Smooth muscle cell (in vitro differentiated cells): ENCODE measurements around the gene BRAF. TPM values are rescaled to one million over a fixed set of nuclear protein-coding genes. Genes with fewer than 3 reads are reported as not detected.
"Not testable (repeated sequence)": the region's sequence is repeated elsewhere in the genome, so short reads cannot be mapped to it uniquely, and the experiment has no call there.

Source experiments
- DNase-seq: peaks from one replicate; lab custom pipeline; 2025; ENCODE audit not compliant: unreplicated experiment; lab: John Stamatoyannopoulos, UW
- H2AFZ ChIP-seq: fragments of 200-600 bp; sonication (generic); 2 replicates; pipeline ENCODE4 v1.6.0; 2016; ENCODE audit warnings: antibody characterized with exemption, low read depth, mild to moderate bottlenecking
- H3F3A ChIP-seq: fragments of 200-600 bp; sonication (generic); 2 replicates; pipeline ENCODE4 v1.6.0; 2017; ENCODE audit warnings: antibody characterized with exemption, low read depth
- H3K27ac ChIP-seq: fragments of 200-600 bp; sonication (generic); 2 replicates; pipeline ENCODE4 v1.5.1; 2016; ENCODE audit warnings: low read depth, mild to moderate bottlenecking
- H3K27me3 ChIP-seq: fragments of 200-600 bp; sonication (generic); 2 replicates; pipeline ENCODE4 v1.6.1; 2016; ENCODE audit warnings: low read depth, mild to moderate bottlenecking
- H3K36me3 ChIP-seq: fragments of 200-600 bp; sonication (generic); 2 replicates; pipeline ENCODE4 v1.5.1; 2016; ENCODE audit warnings: low read depth
- H3K4me1 ChIP-seq: fragments of 200-600 bp; sonication (generic); 2 replicates; pipeline ENCODE4 v1.5.1; 2016; ENCODE audit warnings: low read depth
- H3K4me2 ChIP-seq: fragments of 200-600 bp; sonication (generic); 2 replicates; pipeline ENCODE4 v1.6.0; 2016; ENCODE audit warnings: mild to moderate bottlenecking
- H3K4me3 ChIP-seq: fragments of 200-600 bp; sonication (generic); 2 replicates; pipeline ENCODE4 v1.5.1; 2016; ENCODE audit warnings: mild to moderate bottlenecking
- H3K79me2 ChIP-seq: fragments of 200-600 bp; sonication (generic); 2 replicates; pipeline ENCODE4 v1.6.0; 2016; ENCODE audit warnings: low read depth, mild to moderate bottlenecking
- H3K9ac ChIP-seq: fragments of 200-600 bp; sonication (generic); 2 replicates; pipeline ENCODE4 v1.6.0; 2016; ENCODE audit warnings: low read depth
- H3K9me3 ChIP-seq: fragments of 200-600 bp; sonication (generic); replicated peaks from 2 replicates; pipeline ENCODE4 v1.5.1; 2016; ENCODE audit warnings: low read depth
- H4K20me1 ChIP-seq: fragments of 200-600 bp; sonication (generic); 2 replicates; pipeline ENCODE4 v1.6.0; 2016; ENCODE audit warnings: low read depth
- CTCF ChIP-seq: fragments of 200-600 bp; sonication (generic); IDR thresholded peaks from 2 replicates; pipeline ENCODE4 v1.5.1; 2017; ENCODE audit warnings: borderline replicate concordance, mild to moderate bottlenecking, antibody characterized with exemption; ENCODE audit not compliant: insufficient read depth, poor library complexity, severe bottlenecking
- WGBS: methylation state at CpG from one replicate; pipeline ENCODE4 v1.1.7; 2016; ENCODE audit warnings: low lambda C conversion rate; 5-methylcytosine and 5-hydroxymethylcytosine counted together
- polyA plus RNA-seq: library from polyadenylated mRNA; unstranded; fragments of >200 nt; fragmentation: Nextera tagmentation; extraction: Ambion mirVana; gene quantifications from 2 replicates; pipeline ENCODE4 v1.2.1, GENCODE V29; 2016
- small RNA-seq: library from RNA; depleted of rRNA; stranded (forward); fragments of <200 nt; gene quantifications from one replicate; pipeline ENCODE3, GENCODE V24; 2014
- total RNA-seq: library from RNA; depleted of rRNA; stranded (reverse); fragments of >200 nt; gene quantifications from 2 replicates; pipeline ENCODE4 v1.2.3, GENCODE V29; 2014

The BRAF gene
- total and polyA plus RNA-seq, 2 experiments from 2014 or later = 6.5 to 28.9 TPM

GRCh38 chr7:140671966-140672365 lies 252.8 kb downstream of the BRAF start:
- Histone ChIP-seq H3K27me3 (no peaks in the 10 kb centered on the region), H3K36me3 (no peaks in the 10 kb centered on the region), H3K9me3 (no peaks in the 10 kb centered on the region), H3K27ac (no peak overlapping the region), H3K4me2 (no peak overlapping the region), H2AFZ (no peak overlapping the region), H4K20me1 (no peaks in the 10 kb centered on the region), H3K79me2 (no peaks in the 10 kb centered on the region), H3K4me1 (no peaks in the 10 kb centered on the region), H3K9ac (no peak overlapping the region), H3F3A (peaks cover 3% of the 10 kb centered on the region), H3K4me3 (no peak overlapping the region)
- 80% methylated on average over 15 of the region's 15 CpGs for WGBS
- TF ChIP-seq CTCF = no peak
- DNase-seq = no peak

GRCh38 chr7:140670343-140670935 lies 254.3 kb downstream of the BRAF start:
- H3K9ac ChIP-seq = no peak overlapping the region
- H2AFZ ChIP-seq = no peak overlapping the region
- H3K4me1 ChIP-seq = no peaks in the 10 kb centered on the region
- H3K27me3 ChIP-seq = peaks cover 6% of the 10 kb centered on the region
- no peaks in the 10 kb centered on the region for H3K79me2 ChIP-seq
- no peak overlapping the region for H3K4me2 ChIP-seq
- no peaks in the 10 kb centered on the region for H3K9me3 ChIP-seq
- no peaks in the 10 kb centered on the region for H4K20me1 ChIP-seq
- no peak overlapping the region for H3K4me3 ChIP-seq
- no peak for DNase-seq
- TF ChIP-seq CTCF = no peak
- no peaks in the 10 kb centered on the region for H3K36me3 ChIP-seq
- no peak overlapping the region for H3K27ac ChIP-seq
- WGBS = 89% methylated on average over 4 of the region's 4 CpGs
- peaks cover 3% of the 10 kb centered on the region for H3F3A ChIP-seq

- not testable (repeated sequence) for H3K27ac ChIP-seq, H3K79me2 ChIP-seq, H4K20me1 ChIP-seq, H3K9ac ChIP-seq, H3K36me3 ChIP-seq, H3K4me1 ChIP-seq, H3K9me3 ChIP-seq, H3K4me3 ChIP-seq, H3K27me3 ChIP-seq, H3F3A ChIP-seq, H3K4me2 ChIP-seq, DNase-seq, H2AFZ ChIP-seq
- 90% methylated on average over 10 of the region's 10 CpGs for WGBS
These were observed 254.9 kb downstream of the BRAF start for GRCh38 chr7:140669862-140670261.

- Histone ChIP-seq H3K79me2 (no peaks in the 10 kb centered on the region), H3K9ac (no peak overlapping the region), H3K4me1 (no peaks in the 10 kb centered on the region), H3F3A (peaks cover 3% of the 10 kb centered on the region), H3K9me3 (no peaks in the 10 kb centered on the region), H3K27ac (no peak overlapping the region), H2AFZ (no peak overlapping the region), H3K4me2 (no peak overlapping the region), H3K4me3 (no peak overlapping the region), H3K36me3 (no peaks in the 10 kb centered on the region), H3K27me3 (peaks cover 7% of the 10 kb centered on the region), H4K20me1 (no peaks in the 10 kb centered on the region)
- no peak for DNase-seq
- TF ChIP-seq CTCF = no peak
- WGBS = 94% methylated on average over 3 of the region's 3 CpGs
These were observed 255.4 kb downstream of the BRAF start for GRCh38 chr7:140669352-140669751.

Small RNAs within 50 kb of the gene (small RNA-seq; reads per million reads assigned to genes)
- not detected for gene AC006006.1
- gene RNU6-85P = not detected

Other genes starting within 250 kb of the BRAF start
- 380 TPM in 2 replicates for gene NDUFB2, start 228.2 kb downstream of the BRAF start, total RNA-seq
- 376 and 384 TPM in 2 replicates for gene NDUFB2, start 228.2 kb downstream of the BRAF start, polyA plus RNA-seq
- gene MRPS33, start 90.0 kb upstream of the BRAF start, total RNA-seq = 34.2 and 34.5 TPM in 2 replicates
- gene MRPS33, start 90.0 kb upstream of the BRAF start, polyA plus RNA-seq = 49.8 and 50.4 TPM in 2 replicates
- 0.18 and 0.72 TPM in 2 replicates for gene TMEM178B, start 149.1 kb upstream of the BRAF start, total RNA-seq
- gene TMEM178B, start 149.1 kb upstream of the BRAF start, polyA plus RNA-seq = not detected in 2 replicates